Keratinocyte (primary cell): ENCODE measurements around the gene GREB1. TPM values are rescaled to one million over a fixed set of nuclear protein-coding genes. Genes with fewer than 3 reads are reported as not detected.

Source experiments
- DNase-seq: peaks from one replicate; pipeline ENCODE4 v3.0.0-alpha.2; 2011; ENCODE audit warnings: low read depth, missing footprints, low spot score
- FAIRE-seq: peaks from 2 replicates; lab custom pipeline; 2011; peaks lifted over from hg19 to GRCh38; lab: Jason Lieb, UNC
- H2AFZ ChIP-seq: 2 replicates; pipeline ENCODE4 v1.6.0; 2012; ENCODE audit warnings: low read length, control low read depth, inconsistent platforms; ENCODE audit not compliant: control insufficient read depth
- H3K27ac ChIP-seq: 2 replicates; pipeline ENCODE4 v1.5.1; 2011; ENCODE audit warnings: low read length; ENCODE audit not compliant: control insufficient read depth, insufficient read depth
- H3K27me3 ChIP-seq: 3 replicates; pipeline ENCODE4 v1.6.0; 2011; ENCODE audit warnings: low read length; ENCODE audit not compliant: control insufficient read depth, insufficient read depth; ENCODE audit errors: extremely low read depth
- H3K36me3 ChIP-seq, 2 experiments: 2 replicates in 1 of 2; 3 replicates in 1 of 2; pipeline ENCODE4 v1.5.1; 2011; ENCODE audit warnings: low read length in 2 of 2, mild to moderate bottlenecking in 1 of 2; ENCODE audit not compliant: control insufficient read depth in 2 of 2, insufficient read depth in 2 of 2; ENCODE audit errors: extremely low read depth in 1 of 2
- H3K4me1 ChIP-seq: 3 replicates; pipeline ENCODE4 v1.5.1; 2011; ENCODE audit warnings: low read length; ENCODE audit not compliant: control insufficient read depth, insufficient read depth; ENCODE audit errors: extremely low read depth
- H3K4me2 ChIP-seq: 3 replicates; pipeline ENCODE4 v1.6.0; 2011; ENCODE audit warnings: low read depth, low read length; ENCODE audit not compliant: control insufficient read depth, insufficient read depth; ENCODE audit errors: extremely low read depth
- H3K4me3 ChIP-seq, 3 experiments: fragments of 200-600 bp in 1 of 3; sonication (generic) in 1 of 3; 2 replicates in 2 of 3; 3 replicates in 1 of 3; pipeline ENCODE4 v1.5.1; 2011 to 2016; ENCODE audit warnings: low read length in 3 of 3, mild to moderate bottlenecking in 3 of 3, control low read depth in 2 of 3, inconsistent platforms in 1 of 3, low read depth in 1 of 3, mixed read lengths in 1 of 3, mixed run types in 1 of 3, moderate library complexity in 1 of 3; ENCODE audit not compliant: control insufficient read depth in 2 of 3, insufficient read depth in 2 of 3; ENCODE audit errors: extremely low read depth in 1 of 3
- H3K79me2 ChIP-seq: 2 replicates; pipeline ENCODE4 v1.6.0; 2012; ENCODE audit warnings: low read length; ENCODE audit not compliant: control insufficient read depth, insufficient read depth
- H3K9ac ChIP-seq: 3 replicates; pipeline ENCODE4 v1.6.0; 2011; ENCODE audit warnings: low read length; ENCODE audit not compliant: control insufficient read depth, insufficient read depth; ENCODE audit errors: extremely low read depth
- H3K9me1 ChIP-seq: 3 replicates; pipeline ENCODE4 v1.6.0; 2011; ENCODE audit warnings: low read length; ENCODE audit not compliant: control insufficient read depth, insufficient read depth; ENCODE audit errors: extremely low read depth
- H3K9me3 ChIP-seq: 2 replicates; pipeline ENCODE4 v1.5.1; 2012; ENCODE audit warnings: low read depth, low read length; ENCODE audit not compliant: control insufficient read depth
- H4K20me1 ChIP-seq: 3 replicates; pipeline ENCODE4 v1.6.0; 2011; ENCODE audit warnings: low read length; ENCODE audit not compliant: control insufficient read depth, insufficient read depth; ENCODE audit errors: extremely low read depth
- EZH2 ChIP-seq: IDR thresholded peaks from one replicate; pipeline ENCODE4 v1.6.1; 2012; ENCODE audit warnings: inconsistent platforms, mild to moderate bottlenecking, low read length, moderate library complexity
- dilution Hi-C: fragments of 300-500 bp; cut with MboI; formaldehyde crosslinking; loops from one replicate; pipeline ENCODE4 v1.7.0; 2020; ENCODE audit warnings: low sequenced_read_pairs; ENCODE audit not compliant: extremely low pct_ligation_motif_present
- polyA plus RNA-seq, 5 experiments: library from polyadenylated mRNA; depleted of rRNA in 3 of 5; stranded (reverse) in 3 of 5; stranded (forward) in 1 of 5; unstranded in 1 of 5; fragments of >200 nt; gene quantifications; 1 replicate in 1 of 5; 2 replicates in 3 of 5; 3 replicates in 1 of 5; pipeline versions ENCODE4 v1.2.1 to v1.2.3, GENCODE V29; 2011 to 2012; ENCODE audit warnings: missing spikeins in 2 of 5, low read depth in 1 of 5, low replicate concordance in 1 of 5
- TF ChIP-seq, protein P1 (sequence below), 3 experiments: IDR thresholded peaks in 1 of 3; conservative IDR thresholded peaks in 1 of 3; optimal IDR thresholded peaks in 1 of 3; 2 replicates in 2 of 3; 3 replicates in 1 of 3; pipeline versions ENCODE3 to v1.5.1; 2011; ENCODE audit warnings: low read length in 3 of 3, mild to moderate bottlenecking in 3 of 3, moderate library complexity in 2 of 3, control low read depth in 1 of 3, inconsistent platforms in 1 of 3; ENCODE audit not compliant: insufficient read depth in 2 of 3; ENCODE audit errors: extremely low read depth in 1 of 3

Gene GREB1
- polyA plus RNA-seq, 1 donor (not counting 4 experiments of a cell fraction or from before 2014, with no cell fraction given), result 0.13 TPM

DNA sequence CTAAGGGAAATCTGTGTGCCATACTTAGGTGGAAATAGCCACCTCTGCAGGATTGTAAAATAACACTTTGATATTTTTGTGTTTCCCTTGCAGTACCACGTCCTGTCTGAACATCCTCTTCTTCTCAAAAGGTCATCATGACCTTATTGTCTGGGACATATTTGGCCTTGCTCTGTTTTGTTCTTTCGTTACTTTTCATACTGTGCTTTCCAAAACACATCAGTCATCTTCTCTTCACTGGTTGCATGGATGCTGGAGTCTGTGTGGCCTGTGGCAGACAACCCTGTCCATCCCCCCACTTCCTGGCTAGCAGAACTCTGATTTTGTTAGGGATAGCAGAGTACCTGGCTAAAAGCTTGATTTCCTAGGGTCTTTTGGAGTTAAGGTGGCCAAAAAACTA is 9.4 kb upstream of the GREB1 start:
- H3K9me3 ChIP-seq, result peaks cover 2% of the 10 kb centered on the region
- no peaks in the 10 kb centered on the region for H3K9me1 ChIP-seq
- no peaks in the 10 kb centered on the region for H3K79me2 ChIP-seq
- no peak overlapping the region for H2AFZ ChIP-seq
- no peak overlapping the region for H3K27ac ChIP-seq
- no peaks in the 10 kb centered on the region for H3K4me1 ChIP-seq
- H3K27me3 ChIP-seq, result peaks cover 9% of the 10 kb centered on the region
- H3K4me2 ChIP-seq, result no peak overlapping the region
- H3K4me3 ChIP-seq, result no peak overlapping the region
- FAIRE-seq (no peak), DNase-seq (no peak)
- no peaks in the 10 kb centered on the region for H4K20me1 ChIP-seq
- dilution Hi-C loops, result no loop called here
- no peaks in the 10 kb centered on the region for H3K36me3 ChIP-seq
- no peak for TF ChIP-seq EZH2
- TF ChIP-seq, protein P1, sequence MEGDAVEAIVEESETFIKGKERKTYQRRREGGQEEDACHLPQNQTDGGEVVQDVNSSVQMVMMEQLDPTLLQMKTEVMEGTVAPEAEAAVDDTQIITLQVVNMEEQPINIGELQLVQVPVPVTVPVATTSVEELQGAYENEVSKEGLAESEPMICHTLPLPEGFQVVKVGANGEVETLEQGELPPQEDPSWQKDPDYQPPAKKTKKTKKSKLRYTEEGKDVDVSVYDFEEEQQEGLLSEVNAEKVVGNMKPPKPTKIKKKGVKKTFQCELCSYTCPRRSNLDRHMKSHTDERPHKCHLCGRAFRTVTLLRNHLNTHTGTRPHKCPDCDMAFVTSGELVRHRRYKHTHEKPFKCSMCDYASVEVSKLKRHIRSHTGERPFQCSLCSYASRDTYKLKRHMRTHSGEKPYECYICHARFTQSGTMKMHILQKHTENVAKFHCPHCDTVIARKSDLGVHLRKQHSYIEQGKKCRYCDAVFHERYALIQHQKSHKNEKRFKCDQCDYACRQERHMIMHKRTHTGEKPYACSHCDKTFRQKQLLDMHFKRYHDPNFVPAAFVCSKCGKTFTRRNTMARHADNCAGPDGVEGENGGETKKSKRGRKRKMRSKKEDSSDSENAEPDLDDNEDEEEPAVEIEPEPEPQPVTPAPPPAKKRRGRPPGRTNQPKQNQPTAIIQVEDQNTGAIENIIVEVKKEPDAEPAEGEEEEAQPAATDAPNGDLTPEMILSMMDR (optimal IDR thresholded peaks at IDR 0.05 in 1 of 3, IDR thresholded peaks at IDR 0.05 in 1 of 3, conservative IDR thresholded peaks at IDR 0.05 in 1 of 3; ENCODE audit: extremely low read depth in 1 of 3, insufficient read depth in 2 of 3, low read length in 3 of 3), result no peak
- no peak overlapping the region for H3K9ac ChIP-seq

DNA sequence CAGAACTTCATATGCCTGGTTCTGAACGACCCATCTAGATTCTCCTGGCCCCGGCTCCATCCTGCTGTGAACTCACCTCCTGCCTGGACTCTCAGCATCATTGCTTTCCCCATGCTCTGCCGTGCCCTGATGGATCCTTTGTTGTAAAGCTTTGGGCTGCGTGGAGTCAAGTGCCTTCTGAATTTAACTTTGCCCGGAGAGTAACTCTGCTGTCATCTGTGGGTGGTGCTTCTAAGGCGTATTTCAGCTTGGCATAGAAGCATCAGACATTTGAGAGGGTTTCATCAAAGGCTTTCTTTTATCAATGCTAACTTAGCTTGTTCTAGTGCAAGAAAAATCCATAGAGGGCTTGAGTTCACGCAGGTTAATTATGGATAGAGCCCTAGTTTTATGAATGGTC is 8.1 kb upstream of the GREB1 start:
- no peak overlapping the region for H3K27ac ChIP-seq
- no peaks in the 10 kb centered on the region for H3K36me3 ChIP-seq
- no peaks in the 10 kb centered on the region for H3K9me1 ChIP-seq
- H3K4me2 ChIP-seq, result no peak overlapping the region
- no peaks in the 10 kb centered on the region for H4K20me1 ChIP-seq
- H3K79me2 ChIP-seq, result no peaks in the 10 kb centered on the region
- FAIRE-seq (no peak), DNase-seq (no peak)
- dilution Hi-C loops, result no loop called here
- H3K4me1 ChIP-seq, result no peaks in the 10 kb centered on the region
- peaks cover 9% of the 10 kb centered on the region for H3K27me3 ChIP-seq
- no peak overlapping the region for H2AFZ ChIP-seq
- no peak overlapping the region for H3K4me3 ChIP-seq
- H3K9ac ChIP-seq, result no peak overlapping the region
- peaks cover 2% of the 10 kb centered on the region for H3K9me3 ChIP-seq
- no peak for TF ChIP-seq EZH2
- TF ChIP-seq, protein P1 (optimal IDR thresholded peaks at IDR 0.05 in 1 of 3, IDR thresholded peaks at IDR 0.05 in 1 of 3, conservative IDR thresholded peaks at IDR 0.05 in 1 of 3; ENCODE audit: extremely low read depth in 1 of 3, insufficient read depth in 2 of 3, low read length in 3 of 3), result no peak
